ENCODE data around the gene B4GALT4.
A peak's percentile ranks its signal among the peaks of the same experiment; 100 is the strongest.

The B4GALT4 gene

DNA sequence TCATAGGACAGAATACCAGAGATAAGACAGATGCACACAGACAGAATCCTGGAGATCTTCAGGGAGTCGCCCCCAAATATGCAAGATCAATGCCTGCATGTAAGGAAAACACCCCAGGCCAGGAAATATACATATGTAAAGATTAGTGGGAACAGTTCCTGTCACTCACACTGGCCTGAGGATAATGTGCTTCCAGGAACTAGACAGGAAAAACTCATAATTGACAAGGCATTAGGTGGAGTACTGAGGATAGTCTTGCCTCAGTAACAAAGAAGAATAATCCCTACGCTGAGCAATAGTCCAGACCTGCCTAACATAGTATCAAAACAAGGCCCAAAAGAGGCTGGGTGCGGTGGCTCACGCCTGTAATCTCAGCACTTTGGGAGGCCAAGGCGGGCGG, 20.4 kb upstream of the B4GALT4 start:
- TF ChIP-seq, protein P1, sequence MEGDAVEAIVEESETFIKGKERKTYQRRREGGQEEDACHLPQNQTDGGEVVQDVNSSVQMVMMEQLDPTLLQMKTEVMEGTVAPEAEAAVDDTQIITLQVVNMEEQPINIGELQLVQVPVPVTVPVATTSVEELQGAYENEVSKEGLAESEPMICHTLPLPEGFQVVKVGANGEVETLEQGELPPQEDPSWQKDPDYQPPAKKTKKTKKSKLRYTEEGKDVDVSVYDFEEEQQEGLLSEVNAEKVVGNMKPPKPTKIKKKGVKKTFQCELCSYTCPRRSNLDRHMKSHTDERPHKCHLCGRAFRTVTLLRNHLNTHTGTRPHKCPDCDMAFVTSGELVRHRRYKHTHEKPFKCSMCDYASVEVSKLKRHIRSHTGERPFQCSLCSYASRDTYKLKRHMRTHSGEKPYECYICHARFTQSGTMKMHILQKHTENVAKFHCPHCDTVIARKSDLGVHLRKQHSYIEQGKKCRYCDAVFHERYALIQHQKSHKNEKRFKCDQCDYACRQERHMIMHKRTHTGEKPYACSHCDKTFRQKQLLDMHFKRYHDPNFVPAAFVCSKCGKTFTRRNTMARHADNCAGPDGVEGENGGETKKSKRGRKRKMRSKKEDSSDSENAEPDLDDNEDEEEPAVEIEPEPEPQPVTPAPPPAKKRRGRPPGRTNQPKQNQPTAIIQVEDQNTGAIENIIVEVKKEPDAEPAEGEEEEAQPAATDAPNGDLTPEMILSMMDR (conservative IDR thresholded peaks at IDR 0.05; ENCODE audit: low read length), result no peak
- DNase-seq (ENCODE audit: low read depth), result no peak
- no peak overlapping the region for H3K4me3 ChIP-seq (ENCODE audit: low read length)

DNA sequence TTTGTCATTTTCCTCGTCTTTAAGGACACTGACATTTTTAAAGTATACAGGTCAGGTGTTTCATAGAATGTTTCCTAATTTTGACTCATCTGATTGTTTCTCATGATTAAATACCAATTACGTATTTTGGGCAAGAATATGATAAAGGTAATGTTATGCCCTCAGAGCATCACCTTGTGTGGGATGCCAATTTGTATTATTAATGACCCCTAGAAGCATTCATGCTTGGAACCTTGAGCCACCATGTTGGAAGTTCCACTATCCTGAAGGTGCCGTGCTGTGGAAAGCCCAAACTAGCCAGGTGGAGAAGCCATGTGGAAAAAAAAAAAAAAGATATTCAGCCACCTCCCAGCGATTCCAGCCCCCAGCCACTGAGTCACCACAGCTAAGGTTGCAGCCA, 19.1 kb upstream of the B4GALT4 start:
- no peak for DNase-seq (ENCODE audit: low read depth)
- TF ChIP-seq, protein P1 (conservative IDR thresholded peaks at IDR 0.05; ENCODE audit: low read length), result no peak
- no peak overlapping the region for H3K4me3 ChIP-seq (ENCODE audit: low read length)

DNA sequence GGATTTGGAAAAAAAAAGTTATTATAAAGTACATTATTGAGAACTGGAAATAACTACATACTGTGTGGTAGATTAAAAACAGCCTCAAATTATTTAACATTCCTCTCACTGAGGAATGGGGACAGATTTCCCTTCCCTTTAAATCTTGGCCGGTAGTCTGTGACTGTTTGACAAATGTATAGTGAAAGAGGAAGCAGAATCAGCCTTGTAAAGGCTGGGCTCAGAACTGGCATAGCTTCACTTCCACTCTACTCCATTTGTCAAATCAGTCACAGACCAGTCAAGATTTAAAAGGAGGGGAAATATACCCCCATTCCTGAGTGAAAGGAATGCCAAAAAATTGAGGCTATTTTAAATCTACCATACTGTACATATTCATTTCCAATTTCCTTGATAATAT, 18.2 kb upstream of the B4GALT4 start:
- no peak for DNase-seq (ENCODE audit: low read depth)

DNA sequence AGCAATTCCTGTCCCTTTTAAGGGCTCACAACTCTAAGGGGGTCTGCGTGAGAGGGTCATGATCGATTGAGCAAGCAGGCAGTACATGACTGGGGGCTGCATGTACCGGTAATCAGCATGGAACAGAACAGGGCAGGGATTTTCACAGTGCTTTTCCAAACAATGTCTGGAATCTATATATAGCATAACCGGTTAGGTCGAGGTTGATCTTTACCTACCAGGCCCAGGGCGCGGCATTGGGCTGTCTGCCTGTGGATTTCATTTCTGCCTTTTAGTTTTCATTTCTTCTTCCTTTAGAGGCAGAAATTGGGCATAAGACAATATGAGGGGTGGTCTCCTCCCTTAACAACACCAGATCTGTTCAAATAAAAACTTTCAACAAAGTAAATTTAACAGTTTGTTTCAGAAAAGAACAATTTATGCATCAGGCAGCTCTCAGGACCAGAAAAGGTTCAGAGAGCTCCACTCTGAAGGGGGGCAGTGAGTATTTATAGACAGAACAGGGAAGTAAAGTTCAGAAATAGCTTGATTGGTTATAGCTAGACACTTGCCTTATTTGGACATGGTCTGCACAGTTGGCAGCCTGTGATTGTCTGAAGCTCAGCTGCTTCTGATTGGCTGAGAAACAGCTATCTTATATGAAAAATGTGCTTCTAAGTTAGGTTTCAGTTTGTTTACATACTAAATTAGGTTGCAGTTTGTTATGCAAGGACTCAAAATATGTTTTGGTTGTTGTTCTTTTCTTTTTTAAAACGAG, 17.2 kb upstream of the B4GALT4 start:
- DNase-seq (ENCODE audit: low read depth), result peak; percentile 37
- H3K4me3 ChIP-seq (ENCODE audit: low read length), result no peak overlapping the region
- TF ChIP-seq, protein P1 (conservative IDR thresholded peaks at IDR 0.05; ENCODE audit: low read length), result no peak

More for the DNA sequence above, 18.2 kb upstream of the B4GALT4 start:
- TF ChIP-seq, protein P1 (conservative IDR thresholded peaks at IDR 0.05; ENCODE audit: low read length), result no peak
- H3K4me3 ChIP-seq (ENCODE audit: low read length), result no peak overlapping the region

DNA sequence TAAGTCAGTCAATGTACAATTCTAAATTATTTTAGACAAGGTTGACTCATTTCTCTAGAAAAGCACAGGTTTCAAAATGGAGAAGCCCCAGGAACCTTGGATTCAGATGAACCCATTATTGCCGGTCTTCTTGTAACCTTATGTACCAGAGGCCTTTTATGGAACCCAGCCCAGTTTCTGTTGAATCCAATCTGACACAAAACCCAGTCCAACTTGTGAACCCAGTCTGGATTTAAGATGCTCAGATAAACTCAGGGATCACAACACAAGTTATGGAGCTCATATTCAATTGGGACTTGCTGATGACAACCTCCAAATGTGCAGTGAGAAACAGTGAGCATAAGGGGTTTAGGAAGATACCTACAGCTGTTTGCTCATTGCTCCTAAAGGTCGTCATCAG, 16.4 kb upstream of the B4GALT4 start:
- H3K4me3 ChIP-seq (ENCODE audit: low read length), result no peak overlapping the region
- TF ChIP-seq, protein P1 (conservative IDR thresholded peaks at IDR 0.05; ENCODE audit: low read length), result no peak
- no peak for DNase-seq (ENCODE audit: low read depth)

DNA sequence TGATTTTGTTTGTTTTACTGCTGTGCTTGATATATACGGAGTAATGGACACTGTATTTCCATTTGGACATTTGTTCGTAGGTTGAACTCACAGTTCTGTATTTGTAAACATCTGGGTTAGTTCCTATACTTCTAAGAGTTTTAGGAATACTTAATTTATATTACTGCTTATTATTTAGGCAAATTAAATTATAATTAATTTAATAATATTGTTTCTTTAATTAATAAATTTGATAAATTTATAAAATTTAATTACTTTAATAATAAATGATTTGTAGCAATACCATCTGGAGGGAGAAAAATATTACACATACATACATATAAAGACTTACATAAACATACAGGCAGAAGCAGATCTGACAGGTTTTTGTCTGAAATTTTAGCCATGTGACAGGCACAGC, 14.5 kb upstream of the B4GALT4 start:
- no peak for DNase-seq (ENCODE audit: low read depth)
- TF ChIP-seq, protein P1 (conservative IDR thresholded peaks at IDR 0.05; ENCODE audit: low read length), result no peak
- no peak overlapping the region for H3K4me3 ChIP-seq (ENCODE audit: low read length)

DNA sequence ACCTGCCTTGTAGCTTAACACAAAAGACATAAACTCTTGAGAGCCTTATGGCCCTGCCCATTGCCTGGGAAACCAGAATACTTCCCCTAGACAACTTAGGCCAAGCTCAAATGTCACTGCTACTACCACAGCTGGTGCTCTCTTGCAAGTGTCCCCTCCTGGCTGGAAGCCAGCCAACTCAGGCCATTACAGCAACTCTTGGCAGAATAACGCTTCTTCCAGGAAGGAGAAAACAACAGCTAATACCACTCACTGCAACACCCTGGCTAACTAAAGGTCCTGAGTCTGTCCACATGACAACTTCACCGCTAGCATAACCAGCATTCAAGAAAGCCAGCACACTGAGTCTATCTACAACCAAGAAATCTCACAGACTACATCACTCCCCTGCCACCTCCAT, 5.1 kb upstream of the B4GALT4 start:
- H3K4me3 ChIP-seq (ENCODE audit: low read length), result no peak overlapping the region
- TF ChIP-seq, protein P1 (conservative IDR thresholded peaks at IDR 0.05; ENCODE audit: low read length), result no peak
- DNase-seq (ENCODE audit: low read depth), result no peak
